ENCODE results near the gene PARVA.

DNA sequence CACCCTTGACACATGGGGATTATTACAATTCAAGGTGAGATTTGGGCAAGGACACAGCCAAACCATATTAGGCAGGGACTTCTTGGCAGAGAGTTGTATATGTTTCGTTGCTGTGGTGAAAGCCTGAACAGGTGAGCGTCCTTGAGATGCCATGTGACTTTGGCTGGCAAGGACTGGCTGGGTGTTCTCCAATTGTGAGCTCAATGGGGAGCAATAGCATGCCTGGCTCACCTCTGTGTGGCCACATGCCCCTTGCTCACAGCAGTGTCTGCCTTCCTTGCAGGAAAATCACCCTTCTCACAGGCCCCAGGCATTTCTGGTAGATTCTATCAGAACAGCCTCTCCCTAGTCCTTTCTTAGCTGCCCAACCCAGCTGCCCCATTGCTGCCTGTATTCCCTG lies 105.5 kb downstream of the PARVA start:
- TF ChIP-seq HOXA7 (CRISPR knock-in tag; IDR thresholded peaks at IDR 0.05) (no peak), CTCF (IDR thresholded peaks at IDR 0.05) (no peak)
- TF ChIP-seq, protein P1, sequence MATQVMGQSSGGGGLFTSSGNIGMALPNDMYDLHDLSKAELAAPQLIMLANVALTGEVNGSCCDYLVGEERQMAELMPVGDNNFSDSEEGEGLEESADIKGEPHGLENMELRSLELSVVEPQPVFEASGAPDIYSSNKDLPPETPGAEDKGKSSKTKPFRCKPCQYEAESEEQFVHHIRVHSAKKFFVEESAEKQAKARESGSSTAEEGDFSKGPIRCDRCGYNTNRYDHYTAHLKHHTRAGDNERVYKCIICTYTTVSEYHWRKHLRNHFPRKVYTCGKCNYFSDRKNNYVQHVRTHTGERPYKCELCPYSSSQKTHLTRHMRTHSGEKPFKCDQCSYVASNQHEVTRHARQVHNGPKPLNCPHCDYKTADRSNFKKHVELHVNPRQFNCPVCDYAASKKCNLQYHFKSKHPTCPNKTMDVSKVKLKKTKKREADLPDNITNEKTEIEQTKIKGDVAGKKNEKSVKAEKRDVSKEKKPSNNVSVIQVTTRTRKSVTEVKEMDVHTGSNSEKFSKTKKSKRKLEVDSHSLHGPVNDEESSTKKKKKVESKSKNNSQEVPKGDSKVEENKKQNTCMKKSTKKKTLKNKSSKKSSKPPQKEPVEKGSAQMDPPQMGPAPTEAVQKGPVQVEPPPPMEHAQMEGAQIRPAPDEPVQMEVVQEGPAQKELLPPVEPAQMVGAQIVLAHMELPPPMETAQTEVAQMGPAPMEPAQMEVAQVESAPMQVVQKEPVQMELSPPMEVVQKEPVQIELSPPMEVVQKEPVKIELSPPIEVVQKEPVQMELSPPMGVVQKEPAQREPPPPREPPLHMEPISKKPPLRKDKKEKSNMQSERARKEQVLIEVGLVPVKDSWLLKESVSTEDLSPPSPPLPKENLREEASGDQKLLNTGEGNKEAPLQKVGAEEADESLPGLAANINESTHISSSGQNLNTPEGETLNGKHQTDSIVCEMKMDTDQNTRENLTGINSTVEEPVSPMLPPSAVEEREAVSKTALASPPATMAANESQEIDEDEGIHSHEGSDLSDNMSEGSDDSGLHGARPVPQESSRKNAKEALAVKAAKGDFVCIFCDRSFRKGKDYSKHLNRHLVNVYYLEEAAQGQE (IDR thresholded peaks at IDR 0.05), result no peak

Measured in A549 (cell line).